ENCODE data around the gene GPR4. TPM values are rescaled to one million over a fixed set of nuclear protein-coding genes. Genes with fewer than 3 reads are reported as not detected.
A peak's percentile ranks its signal among the peaks of the same experiment; 100 is the strongest.

GPR4 gene
- polyA plus RNA-seq (ENCODE audit: insufficient read length in 4 of 4) = 1 to 10 TPM; 3.7 to 5.4 (median 4.2) TPM

- DNase-seq (ENCODE audit: low read depth in 4 of 4, low spot score in 2 of 4) = no peak
Measured at GRCh38 chr19:45601524-45602374, at the start of gene GPR4. Gene GPR4 (minus strand): TSS chr19:45602212. CDS start chr19:45591866, 10,346 bp downstream.

- no peak for DNase-seq (ENCODE audit: low read depth in 4 of 4, low spot score in 2 of 4)
Measured at GRCh38 chr19:45650722-45651121, 48.7 kb upstream of the GPR4 start.

DNA sequence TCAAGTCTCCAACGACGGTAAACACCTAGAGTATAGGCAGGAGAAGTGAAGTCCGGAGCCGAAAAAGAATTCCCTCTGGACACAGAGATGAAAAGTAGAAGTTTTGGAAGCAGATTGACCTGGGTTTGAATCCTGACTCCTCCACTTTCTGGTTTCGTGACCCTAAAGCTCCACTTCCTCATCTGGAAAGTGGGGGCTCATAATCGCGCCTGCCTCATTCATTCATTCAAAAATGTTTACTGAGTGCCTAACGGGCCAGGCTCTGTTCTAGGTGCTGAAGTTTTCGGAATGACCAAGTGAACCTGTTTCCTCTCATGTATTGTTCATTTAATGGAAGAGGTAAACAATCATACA is 44.3 kb upstream of the GPR4 start:
- no peak for DNase-seq (ENCODE audit: low read depth in 4 of 4, low spot score in 2 of 4)

DNA sequence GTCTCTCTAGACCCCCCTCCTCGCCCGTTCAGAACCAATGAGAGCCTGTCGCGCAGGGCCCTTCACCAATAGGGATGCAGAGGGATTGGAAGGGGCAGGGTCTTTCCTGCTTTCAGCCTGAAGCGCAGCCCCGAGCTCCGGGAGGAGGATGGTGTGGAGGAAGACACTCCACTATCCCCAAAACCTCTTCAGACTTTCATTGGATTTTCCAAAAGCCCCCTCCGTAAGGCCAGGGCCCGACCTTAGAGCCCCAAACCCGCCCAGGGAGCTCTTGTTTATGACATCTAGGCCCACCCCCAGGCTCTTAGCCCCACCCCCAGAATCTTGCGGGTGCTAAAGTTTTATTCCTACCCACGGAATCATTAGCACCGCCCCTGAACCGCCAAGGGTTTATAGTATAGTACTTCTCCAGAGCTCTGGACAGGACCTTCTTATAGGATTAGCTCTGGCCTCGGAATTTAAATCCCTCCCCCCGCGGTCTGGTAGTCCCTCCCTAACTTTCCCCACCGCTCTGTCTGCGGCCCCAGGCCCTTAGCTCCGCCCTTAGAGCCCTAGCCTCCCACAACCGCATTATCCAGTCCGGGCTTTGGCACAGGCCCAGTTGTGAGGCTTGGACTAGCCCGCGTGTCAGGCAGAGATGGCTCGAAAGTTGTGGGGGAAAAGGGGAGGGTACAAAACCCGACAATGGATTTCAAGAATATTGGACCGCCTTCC is 43.8 kb upstream of the GPR4 start:
- peak in 1 of 4 donors; percentile 69 for DNase-seq (ENCODE audit: low read depth in 4 of 4, low spot score in 2 of 4)

- DNase-seq (ENCODE audit: low read depth in 4 of 4, low spot score in 2 of 4) = no peak
Measured at GRCh38 chr19:45645068-45645630, 43.1 kb upstream of the GPR4 start.

GRCh38 chr19:45643927-45644771 is 42.1 kb upstream of the GPR4 start:
- no peak for DNase-seq (ENCODE audit: low read depth in 4 of 4, low spot score in 2 of 4)

DNA sequence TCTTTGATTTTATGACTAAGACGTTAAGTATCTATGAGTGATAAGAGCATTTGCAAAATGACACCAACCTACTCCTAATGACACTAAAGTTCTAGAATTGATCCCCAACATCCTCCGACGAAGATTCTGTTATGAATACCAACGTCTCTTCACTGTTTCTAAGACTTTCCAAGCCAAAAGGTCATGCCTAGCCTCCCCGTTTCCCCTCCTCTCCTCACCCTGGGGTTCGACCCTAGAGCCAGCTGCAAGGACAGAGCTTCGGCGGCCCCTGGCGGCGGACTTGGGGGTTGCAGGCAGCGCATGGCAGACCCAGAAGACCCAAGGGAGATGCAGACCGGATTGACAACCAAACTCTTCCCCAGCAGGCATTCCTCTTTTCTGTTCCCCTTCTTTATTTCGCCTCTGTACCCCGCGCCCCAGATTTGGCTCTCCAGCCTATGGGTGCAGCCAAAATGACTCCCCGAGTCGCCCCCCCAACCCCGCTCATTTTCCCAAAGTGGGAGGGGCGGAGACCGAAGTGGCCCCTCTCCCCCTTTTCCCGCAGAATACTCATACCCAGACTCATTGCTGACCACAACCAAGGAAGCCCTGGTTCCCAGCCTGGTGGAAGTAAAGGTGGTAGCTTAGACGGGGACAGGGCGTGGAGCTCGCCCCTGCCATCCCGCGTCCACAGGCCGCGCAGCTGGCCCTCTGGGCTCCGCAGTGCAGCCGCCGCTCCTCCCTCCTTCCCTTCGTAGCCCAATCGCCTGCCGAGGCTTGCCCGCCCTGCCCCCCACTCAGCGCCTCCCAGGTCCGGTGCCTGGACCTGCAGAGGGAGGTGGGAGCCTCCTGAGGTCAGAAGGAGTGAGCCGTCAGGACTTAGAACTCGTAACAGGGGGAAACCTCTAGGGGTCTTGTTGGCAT is 41.3 kb upstream of the GPR4 start:
- DNase-seq (ENCODE audit: low read depth in 4 of 4, low spot score in 2 of 4) = no peak

DNA sequence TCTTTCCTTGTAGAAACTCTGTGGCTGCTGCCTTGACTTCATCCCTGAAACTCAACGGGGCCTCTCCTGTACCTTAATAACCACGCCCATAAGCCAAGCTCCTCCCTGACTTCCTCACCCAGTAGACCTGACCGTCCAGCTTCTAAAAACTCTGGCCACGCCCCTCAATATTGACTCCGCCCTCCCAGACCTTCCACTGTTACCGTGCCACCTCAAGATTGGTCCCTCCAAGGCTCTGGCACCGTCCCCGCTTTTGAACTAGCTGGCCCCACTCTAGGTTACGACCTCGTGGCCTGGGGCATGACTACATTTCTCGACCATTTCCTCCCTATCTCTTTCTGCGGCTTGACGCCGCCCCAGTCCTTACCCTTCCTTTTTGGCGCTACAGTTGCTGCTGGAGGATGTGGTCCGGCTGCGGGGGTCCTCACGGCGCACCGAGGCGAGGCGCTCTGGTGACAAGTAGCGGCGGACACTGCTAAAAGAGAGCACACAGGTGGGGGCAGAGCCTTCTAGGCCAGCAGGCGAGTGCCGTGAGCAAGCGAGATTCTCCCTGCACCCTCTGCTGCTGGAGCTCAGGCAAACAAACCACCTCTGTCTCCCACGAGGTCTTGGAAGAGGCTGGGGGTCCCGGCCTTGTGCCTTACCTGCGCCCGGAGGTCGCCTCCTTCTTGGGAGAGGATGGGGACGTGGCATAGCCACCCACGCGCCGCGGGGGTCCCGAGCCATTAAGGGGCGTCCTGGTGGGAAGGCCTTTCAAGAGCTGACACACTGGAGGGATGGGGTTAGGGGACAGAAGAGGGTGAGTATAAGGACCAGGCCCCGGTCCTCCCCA is 39.5 kb upstream of the GPR4 start:
- DNase-seq (ENCODE audit: low read depth in 4 of 4, low spot score in 2 of 4) = peak in 1 of 4 donors; percentile 57

DNA sequence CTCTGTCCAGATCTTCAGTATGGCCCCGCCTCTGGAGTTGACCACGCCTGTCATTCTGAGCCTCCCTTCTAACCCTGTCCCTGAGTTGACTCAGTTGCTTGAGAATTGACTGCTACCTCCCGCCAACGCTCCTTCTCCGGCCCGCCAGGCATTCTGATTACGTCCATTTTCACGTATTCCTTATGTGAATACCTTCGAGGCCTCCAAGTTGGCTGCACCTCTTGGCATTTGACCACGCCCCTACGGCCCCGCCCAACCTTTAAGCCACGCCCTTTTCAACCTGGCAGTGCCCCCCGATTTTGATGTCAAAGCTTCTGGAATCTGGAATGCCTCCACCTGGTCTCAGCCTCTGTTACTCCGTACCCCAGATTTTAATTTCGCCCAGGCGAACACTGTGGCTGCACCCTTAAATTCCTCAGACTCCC is 38.8 kb upstream of the GPR4 start:
- DNase-seq (ENCODE audit: low read depth in 4 of 4, low spot score in 2 of 4) = no peak

GRCh38 chr19:45638930-45639729 is 37.1 kb upstream of the GPR4 start, which contains the start of gene EML2:
Gene EML2 (minus strand): TSS chr19:45639397. CDS start chr19:45639376, 21 bp downstream.
- peak in 1 of 4 donors; percentile 15 for DNase-seq (ENCODE audit: low read depth in 4 of 4, low spot score in 2 of 4)

- no peak for DNase-seq (ENCODE audit: low read depth in 4 of 4, low spot score in 2 of 4)
Measured at GRCh38 chr19:45637890-45638667, 36.1 kb upstream of the GPR4 start.

DNA sequence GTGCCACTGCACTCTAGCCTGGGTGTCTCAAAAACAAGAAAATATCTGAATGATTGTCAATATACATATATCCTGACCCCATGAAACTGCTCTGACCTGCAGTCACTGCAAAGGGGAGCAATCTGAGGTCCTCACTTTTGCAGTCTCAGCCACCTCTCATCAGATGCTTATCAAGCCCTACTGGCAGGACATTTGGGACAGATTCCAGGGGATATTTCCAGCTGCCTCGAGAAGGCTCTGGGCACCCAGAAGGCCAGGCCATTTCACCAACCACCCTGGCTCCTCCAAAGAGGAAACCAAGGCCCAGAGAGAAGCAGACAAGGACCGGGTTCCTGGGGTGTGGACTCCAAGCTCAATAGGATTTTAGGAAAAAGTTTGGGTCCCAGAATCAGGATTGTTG is 34.9 kb upstream of the GPR4 start:
- DNase-seq (ENCODE audit: low read depth in 4 of 4, low spot score in 2 of 4) = no peak

- no peak for DNase-seq (ENCODE audit: low read depth in 4 of 4, low spot score in 2 of 4)
Measured at GRCh38 chr19:45636275-45636674, 34.3 kb upstream of the GPR4 start.

DNA sequence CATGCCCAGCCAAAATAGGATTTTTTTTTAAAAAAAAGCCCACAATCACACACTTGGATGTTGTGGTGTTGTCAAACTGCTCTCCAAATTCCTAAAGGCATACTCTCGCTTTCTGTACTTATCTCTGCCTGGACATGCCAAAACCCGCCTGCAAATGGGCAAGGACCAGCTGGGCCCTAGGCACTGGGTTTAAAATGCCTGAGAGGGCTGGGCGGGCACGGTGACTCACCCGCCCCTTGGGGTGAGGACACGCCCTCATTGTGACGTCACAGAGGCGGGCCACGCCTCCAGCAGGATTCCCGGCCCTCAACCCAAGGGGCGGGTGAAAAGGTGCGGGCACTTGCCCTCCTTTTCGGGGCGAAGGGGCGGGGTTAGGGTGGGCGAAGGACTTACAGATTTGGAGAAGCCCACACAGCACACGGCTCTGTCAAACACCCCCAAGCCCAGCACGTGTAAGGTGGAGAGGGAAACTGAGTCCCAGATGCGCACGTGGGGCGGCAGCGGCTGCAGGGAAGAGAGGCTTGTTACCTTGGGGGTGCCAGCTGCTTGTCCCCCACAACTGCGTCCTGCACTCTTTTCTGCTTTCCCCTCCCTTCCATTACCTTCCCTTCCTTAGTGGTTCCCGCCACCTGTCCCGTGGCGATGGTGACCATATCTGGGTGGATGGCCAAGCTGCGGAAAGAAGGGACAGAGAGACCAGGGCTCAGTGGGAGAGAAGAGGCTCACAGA is 30.6 kb upstream of the GPR4 start:
- DNase-seq (ENCODE audit: low read depth in 4 of 4, low spot score in 2 of 4) = no peak

DNA sequence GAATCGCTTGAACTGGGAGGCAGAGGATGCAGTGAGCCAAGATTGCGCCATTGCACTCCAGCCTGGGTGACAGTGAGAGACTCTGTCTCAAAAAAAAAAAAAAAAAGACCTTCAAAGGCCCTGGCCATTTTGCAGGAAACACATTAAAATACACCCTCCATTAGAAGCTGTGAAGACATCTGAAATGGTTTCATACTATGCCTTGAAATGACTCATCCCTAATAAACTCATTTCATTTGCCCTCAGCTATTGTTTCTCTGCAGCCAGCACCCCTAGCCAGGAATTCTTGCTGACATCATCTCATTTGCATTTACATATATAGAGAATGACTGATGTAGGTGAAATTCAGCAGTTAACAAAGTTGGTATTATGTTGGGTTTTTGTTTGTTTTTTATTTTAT is 28.5 kb upstream of the GPR4 start:
- no peak for DNase-seq (ENCODE audit: low read depth in 4 of 4, low spot score in 2 of 4)

DNA sequence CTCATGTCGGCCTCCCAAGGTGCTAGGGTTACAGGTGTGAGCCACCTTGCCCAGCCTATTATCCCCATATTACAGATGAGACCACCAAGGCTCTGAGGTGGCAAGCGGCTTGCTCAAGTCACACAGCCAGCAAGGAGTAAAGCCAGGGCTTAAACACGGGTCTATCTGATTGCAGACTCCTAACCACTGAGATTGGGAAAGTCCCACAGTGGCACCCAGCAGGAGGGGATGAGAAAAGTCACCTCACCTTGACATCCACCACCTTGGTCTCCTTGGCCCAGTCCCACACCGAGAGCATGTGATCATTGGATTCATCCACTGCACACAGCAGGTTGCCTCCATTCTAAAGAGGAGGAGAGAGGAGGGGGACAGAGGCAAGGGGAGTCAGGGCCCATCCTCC is 27.7 kb upstream of the GPR4 start:
- no peak for DNase-seq (ENCODE audit: low read depth in 4 of 4, low spot score in 2 of 4)
